HG03354 (cell line): ENCODE data around the gene ASIC3.
"Not testable (repeated sequence)": the region's sequence is repeated elsewhere in the genome, so short reads cannot be mapped to it uniquely, and the experiment has no call there.

Source experiments
- ATAC-seq: cut with Tn5 transposase; IDR thresholded peaks from one replicate; pipeline ENCODE4 v1.9.1; 2021; ENCODE audit warnings: mild to moderate bottlenecking; ENCODE audit not compliant: unreplicated experiment, poor library complexity, severe bottlenecking

Gene ASIC3

DNA sequence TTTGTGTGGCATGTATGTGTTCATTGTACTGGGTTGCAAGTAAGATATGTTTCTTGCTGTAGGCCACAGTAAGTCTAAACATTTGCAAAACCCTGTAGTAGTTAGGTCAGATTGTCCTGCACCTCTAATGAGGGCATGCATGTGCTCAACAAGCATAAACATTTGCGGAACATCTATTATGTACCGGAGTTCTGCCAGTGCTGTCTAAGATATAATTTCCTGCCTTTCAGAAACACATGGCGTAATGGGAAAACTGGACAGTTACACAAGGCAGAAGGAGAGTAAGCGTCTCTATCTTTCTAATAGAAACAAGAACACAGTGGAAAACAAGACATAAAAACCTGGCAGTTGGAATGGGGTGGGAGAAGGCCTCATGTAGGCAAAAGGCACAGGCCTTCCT, 17.3 kb upstream of the ASIC3 start:
- no peak for ATAC-seq

DNA sequence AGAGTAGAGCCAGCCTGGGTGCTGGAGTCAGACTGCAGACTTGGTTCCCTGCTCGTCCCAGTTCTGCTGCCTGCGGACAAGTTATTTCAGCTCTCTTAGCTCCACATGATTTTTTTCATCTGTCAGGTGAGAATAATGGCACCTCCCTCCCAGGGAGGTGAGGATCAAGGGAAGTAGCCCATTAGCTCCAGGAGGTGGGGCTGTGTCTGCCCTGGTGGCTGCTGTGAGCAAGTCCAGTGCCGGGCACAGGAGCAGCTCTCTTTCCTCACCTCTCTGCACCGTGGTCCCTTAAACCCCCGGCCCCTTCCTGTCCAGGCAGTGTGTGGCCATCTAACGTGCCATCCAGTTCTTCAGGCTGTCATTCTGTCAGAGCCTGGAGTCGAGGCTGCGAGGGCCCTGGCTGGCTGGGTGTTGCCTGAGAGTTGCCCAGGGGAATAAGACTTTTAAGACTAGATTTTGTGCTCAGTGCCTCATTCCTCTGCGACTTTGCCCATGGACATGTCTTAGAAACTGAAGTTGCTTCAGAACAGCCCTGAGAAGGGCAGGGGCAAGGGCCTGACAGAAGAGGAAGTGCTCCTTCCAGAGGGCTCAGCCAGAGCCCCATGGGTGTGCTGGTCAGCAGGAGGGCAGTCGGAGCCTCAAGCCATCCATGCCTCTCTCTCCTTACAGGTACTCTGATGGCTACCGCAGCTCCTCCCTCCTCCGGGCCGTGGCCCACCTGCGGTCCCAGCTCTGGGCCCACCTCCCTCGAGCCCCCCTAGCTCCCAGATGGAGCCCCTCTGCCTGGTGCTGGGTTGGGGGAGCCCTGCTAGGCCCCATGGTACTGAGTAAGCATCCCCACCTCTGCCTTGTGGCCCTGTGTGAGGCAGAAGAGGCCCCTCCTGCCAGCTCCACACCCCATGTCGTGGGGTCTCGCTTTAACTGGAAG, 15.1 kb upstream of the ASIC3 start:
- no peak for ATAC-seq

DNA sequence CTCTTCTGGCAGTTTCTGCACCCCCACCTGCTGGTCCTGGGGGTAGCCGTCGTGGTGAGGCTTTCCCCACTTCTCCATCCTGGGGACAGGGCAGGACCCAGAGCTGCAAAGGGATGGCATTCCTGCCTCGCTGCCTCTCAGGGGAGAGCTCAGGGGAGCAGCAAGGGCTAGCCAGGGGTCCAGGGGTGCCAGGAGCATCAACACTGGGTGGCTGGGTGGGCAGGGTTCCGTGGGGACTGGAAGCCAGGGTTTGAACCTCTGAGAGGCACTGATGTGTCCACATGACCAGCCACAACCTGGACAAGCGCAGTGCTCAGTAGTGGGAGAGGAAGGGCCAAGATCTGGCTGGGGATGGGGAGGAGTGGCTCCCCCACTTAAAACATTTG, 14.5 kb upstream of the ASIC3 start:
- no peak for ATAC-seq

DNA sequence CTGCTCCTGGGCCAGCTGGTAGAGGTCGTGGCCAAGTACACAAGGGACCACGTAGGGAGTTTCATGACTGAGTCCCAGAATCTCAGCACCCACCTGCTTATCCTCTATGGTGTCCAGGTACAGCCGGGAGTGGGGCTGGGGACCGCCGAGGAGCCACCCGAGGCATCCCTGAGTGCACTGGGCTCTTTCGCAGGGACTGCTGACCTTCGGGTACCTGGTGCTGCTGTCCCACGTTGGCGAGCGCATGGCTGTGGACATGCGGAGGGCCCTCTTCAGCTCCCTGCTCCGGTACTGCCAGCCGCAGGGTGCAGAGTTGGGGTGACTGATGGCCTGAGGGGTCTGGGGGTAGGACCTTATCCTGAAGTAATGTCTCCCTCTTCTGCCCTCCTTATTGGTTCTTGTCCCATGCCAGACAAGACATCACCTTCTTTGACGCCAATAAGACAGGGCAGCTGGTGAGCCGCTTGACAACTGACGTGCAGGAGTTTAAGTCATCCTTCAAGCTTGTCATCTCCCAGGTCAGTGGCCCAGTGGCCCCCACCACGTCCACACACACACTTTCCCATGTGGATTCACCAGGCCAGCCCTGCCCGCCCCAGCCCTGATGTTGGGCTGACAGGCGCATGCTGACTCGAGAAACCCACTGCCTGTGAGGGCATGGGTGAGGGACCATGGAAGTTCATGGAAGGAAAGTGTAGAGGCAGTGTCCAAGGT, 13.9 kb upstream of the ASIC3 start:
- no peak for ATAC-seq

DNA sequence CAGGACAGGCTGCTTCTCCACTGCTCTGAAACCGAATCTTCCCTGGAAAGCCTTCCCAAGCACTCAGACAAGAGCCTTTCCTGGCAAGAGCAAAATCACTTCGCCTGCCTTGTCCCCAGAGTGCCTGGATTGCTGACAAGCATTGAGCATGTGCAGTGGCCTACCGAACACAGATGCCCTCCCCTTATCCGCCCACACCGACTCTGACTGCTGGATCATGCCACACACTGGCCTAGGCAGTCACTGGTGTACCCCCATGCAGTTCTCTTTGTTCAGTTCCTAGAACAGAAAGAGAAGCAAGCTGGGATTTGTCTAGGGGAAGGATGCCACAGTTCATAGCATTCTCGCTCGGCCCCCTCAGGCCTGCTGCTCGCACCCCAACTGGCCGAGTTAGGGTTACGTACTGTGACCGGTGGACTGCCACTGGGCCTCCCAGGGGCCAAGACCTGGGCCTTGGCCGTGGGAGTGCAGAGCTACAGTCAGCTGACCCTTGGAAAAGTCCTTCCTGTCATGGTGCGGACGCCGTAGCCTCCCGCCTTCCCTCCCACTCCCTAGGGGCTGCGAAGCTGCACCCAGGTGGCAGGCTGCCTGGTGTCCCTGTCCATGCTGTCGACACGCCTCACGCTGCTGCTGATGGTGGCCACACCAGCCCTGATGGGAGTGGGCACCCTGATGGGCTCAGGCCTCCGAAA, 13.2 kb upstream of the ASIC3 start:
- ATAC-seq = no peak

DNA sequence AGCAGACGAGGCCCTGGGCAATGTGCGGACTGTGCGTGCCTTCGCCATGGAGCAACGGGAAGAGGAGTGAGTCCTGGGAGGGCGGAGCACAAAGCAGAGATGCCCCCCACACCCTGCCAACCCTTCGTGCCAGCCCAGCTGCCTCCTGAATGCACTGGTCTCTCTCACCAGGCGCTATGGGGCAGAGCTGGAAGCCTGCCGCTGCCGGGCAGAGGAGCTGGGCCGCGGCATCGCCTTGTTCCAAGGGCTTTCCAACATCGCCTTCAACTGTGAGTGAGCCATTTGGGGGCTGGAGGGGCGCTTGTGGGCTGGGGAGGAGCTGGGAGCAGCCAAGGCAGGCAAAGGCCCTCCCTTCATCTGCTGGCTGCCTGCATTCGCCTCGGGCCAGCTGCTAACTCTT, 12.4 kb upstream of the ASIC3 start:
- ATAC-seq = no peak

DNA sequence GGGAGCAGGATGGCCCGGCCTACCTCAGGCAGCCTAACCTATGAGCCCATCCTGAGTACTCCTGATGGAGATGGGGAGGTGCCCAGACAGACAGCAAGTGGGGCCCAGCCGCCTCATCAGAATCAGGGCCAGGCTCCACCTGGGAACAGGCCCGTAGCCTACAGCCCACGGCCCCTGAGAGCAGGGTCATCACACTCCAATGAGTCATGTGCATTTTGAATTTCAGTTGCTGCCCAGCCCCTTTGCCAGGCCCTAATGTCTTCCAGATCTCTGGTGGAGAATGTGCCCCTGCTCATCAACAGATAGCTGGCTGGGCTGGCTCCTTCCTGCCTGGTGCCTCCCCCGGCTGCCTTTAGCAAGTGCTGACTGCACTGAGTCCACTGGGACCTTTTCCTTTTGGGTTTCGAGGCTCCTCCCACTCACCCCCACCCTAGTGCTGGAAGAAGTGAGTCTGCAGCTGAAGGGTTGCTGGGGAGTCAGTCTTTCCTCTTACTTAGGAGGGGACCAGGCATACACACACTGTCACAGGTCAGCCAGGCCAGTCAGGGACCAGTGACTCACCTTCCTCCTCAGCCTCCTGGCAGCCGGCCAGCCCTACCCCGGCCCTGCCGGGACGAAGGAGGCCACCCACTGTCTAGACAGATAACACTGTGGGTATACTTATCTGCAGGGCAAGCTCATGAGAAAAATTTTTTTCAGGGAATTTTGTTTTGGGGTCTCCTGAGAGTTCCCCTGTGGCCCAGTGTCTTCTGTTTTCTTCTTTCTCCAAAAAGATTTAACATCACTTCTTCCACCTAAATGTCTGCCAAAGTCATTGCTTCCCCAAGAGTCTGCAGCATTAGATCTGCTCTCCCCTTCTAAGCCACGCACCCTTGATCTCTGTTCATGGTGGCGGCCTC, 9.1 kb upstream of the ASIC3 start:
- no peak for ATAC-seq

DNA sequence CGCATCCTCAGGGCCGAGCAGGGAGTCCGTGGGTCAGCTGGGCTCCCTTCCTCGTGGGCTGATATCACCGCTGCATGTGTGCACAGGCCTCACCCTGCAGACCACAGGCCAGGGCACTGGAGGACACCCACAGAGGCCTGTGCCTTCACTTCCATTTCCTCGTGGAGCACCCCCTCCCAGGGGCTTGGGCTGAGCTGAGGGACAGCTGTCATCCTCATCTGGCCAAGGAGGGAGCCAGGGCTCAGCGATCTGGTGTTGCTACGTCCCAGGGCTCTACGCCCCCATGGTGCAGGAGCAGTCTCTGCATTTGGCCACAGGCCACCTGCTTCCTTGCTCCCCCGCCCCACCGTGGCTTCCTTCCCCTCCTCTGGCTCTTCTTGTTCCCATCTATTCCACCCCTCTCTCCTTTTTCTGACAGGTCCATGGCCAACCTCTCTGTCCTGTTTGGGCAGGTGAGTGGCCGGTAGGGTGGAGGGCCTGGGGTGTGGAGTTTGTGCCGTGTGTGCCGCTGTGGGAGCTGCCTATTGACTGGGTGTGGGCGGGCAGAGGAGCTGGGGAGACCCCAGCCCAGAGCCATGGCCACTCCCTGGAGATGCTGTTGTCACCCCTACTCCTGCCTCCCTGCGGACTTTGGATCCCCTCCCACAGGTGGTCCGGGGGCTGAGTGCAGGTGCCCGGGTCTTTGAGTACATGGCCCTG, 8.3 kb upstream of the ASIC3 start:
- no peak for ATAC-seq

DNA sequence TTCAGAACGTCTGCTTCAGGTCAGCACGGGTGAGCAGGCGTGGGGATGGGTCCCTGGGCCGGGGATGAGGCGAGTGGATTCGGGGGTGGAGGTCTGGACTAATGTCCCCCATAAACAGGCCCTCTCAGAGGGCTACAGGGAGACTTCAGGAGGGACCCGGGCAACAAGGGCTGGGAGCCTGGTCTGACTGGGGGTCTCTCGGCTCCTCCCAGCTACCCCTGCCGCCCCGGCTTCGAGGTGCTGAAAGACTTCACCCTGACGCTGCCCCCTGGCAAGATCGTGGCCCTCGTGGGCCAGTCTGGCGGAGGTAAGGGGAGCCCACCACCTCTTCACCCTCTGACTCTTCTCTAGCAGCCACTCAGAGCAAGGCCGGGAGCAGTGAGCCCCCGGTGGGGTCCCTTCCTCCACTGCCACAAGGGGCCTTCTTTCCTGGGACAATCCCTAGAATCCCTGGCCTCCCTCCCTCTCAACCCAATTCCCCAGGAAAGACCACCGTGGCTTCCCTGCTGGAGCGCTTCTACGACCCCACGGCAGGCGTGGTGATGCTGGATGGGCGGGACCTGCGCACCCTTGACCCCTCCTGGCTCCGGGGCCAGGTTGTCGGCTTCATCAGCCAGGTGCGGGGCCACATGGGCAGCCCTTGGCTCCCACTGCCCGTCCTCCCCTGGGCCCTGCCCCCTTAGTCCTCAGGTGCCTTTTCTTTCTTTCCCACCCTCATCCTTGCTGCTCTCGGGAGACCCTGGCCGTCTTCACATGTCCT, 7.5 kb upstream of the ASIC3 start:
- ATAC-seq = no peak

DNA sequence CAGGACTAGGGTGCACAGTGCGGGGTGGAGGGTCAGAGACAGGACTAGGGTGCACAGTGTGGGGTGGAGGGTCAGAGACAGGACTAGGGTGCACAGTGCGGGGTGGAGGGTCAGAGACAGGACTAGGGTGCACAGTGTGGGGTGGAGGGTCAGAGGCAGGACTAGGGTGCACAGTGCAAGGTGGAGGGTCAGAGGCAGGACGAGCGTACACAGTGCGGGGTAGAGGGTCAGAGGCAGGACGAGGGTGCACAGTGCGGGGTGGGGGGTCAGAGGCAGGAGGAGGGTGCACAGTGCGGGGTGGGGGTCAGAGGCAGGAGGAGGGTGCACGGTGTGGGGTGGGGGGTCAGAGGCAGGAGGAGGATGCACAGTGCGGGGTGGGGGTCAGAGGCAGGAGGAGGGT, 4.9 kb upstream of the ASIC3 start:
- not testable (repeated sequence) for ATAC-seq

DNA sequence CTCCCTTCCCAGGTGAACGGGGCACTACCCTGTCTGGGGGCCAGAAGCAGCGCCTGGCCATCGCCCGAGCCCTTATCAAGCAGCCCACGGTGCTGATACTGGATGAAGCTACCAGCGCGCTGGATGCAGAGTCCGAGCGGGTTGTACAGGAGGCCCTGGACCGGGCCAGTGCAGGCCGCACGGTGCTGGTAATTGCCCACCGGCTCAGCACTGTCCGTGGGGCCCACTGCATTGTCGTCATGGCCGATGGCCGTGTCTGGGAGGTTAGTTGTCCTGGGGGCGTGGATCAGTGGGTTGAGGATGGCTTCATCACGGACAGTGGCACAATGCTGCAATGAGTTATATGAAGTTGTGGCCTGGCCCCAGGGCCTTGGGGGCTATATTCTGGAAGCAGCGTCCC, 4.4 kb upstream of the ASIC3 start:
- ATAC-seq = no peak

DNA sequence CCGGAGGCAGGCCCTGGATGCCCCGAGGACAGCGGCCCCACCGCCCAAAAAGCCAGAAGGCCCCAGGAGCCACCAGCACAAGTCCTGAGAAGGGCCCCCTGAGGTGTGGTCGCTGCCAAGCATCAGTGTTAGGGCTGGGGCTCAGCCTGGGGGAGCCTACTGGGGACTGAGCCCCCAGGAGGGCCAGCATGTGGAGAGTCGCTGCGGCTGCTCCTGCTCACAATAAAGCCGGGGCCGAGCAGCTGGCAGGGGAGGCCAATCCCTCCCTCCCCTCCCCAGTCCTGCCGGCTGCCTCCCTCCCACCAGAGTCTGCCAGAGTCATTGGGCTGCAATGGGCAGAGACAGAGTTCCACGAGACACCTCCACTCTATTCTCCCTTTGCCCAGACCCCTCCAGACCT, 3.1 kb upstream of the ASIC3 start:
- no peak for ATAC-seq

DNA sequence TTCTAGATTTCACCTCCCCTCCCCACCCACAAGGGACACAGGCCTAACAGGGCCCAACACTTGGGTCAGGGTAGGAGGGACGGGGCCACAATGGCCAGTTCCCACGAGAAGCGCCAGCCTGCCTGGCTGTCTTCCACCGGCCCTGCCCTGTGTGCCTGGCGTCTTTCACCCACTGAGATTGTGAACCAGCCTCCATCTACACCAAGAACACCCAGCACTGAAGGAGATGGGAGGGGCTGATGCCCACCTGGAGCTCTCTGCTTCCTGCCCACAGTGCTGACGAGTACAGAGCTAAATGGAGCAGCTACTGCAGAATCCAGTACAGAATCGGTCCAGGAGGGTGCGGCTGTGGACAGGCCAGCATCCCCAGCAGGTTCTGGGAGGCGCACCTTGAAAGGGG, 2.4 kb upstream of the ASIC3 start:
- no peak for ATAC-seq

DNA sequence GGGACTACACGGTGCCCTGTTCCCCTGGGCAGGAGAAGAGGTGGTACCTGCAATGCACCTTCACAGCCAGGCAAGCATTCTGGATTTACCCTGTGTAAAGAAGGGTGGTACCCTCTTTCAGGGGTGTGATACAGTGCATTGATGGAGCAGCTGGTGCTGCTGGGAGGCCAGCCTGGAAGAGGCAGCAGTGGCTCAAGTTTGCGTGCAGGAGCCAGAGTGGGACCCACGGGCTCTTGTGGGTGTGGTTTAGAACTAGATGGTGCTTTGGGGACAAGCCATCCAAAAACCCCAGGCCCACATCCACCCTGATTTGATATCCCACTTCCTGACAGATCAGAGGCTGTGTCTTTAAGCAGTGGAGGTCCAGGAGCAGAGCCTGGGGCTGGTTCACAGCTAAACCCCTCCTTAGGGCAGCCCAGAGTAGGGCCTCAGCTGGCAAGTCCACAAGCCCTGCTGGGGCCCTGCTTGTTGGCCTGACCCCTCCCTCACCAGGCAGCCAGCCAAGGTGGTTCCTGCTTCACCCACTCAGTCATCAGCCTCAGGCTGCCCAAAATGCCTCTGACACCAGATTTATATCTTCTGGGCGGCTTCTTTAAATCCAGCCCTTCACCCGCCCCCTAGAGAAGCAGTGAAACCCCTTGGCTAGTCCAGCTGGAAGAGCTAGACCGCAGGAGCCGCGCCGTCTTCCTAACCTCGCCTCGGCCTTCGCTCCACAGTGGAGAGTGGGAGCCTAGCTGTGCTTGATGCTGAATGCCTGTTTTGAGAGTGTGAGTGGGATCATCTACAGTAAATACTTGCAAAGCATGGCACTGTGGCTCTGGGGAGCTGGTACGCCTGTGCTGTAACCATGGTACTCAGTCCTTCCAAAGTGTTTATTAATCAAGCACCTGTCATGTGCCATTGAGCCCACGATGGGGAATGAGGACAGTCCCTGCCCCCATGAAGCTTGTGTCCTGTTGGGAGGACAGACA, 1.4 kb upstream of the ASIC3 start:
- no peak for ATAC-seq

DNA sequence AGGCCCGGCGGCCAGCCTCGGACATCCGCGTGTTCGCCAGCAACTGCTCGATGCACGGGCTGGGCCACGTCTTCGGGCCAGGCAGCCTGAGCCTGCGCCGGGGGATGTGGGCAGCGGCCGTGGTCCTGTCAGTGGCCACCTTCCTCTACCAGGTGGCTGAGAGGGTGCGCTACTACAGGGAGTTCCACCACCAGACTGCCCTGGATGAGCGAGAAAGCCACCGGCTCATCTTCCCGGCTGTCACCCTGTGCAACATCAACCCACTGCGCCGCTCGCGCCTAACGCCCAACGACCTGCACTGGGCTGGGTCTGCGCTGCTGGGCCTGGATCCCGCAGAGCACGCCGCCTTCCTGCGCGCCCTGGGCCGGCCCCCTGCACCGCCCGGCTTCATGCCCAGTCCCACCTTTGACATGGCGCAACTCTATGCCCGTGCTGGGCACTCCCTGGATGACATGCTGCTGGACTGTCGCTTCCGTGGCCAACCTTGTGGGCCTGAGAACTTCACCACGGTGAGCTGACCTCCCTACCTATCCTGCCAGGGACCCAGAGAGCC, 656 bp downstream of the ASIC3 start:
- no peak for ATAC-seq

DNA sequence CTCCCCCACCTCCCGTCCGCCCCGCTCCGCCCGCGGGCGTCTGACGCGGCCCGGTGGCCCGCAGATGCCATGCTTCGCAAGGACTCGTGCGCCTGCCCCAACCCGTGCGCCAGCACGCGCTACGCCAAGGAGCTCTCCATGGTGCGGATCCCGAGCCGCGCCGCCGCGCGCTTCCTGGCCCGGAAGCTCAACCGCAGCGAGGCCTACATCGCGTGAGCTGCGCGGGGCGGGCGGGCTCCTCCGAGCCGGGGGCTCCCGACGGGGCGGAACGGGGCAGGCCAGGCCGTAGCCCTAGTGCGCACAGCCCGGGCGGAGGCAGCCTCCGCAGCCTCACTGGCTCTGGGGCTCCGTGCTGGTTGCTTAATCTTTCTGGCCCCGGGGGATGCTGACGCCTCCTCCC, 2.8 kb downstream of the ASIC3 start:
- no peak for ATAC-seq

DNA sequence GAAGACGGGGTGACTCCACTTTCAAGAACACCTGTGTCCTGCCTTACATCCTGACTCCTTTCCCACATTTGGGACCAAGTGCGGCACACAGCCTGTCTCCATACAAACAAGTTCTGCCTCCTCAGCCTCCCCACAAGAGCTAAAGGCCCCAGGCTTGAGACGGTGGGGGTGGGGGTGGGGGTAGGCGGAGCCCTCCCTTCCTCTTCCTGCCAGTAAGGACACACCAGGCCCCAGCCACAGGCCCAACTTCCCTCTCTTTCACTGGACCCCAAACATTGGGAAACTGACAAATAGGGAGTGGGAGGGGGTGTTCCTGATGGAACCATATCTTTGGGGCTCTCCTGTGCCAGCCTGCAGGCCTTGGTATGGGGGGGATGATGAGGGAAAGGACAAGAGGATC, 4.8 kb downstream of the ASIC3 start:
- ATAC-seq = no peak
